Measurements from ENCODE around the gene PTPRG.

DNA sequence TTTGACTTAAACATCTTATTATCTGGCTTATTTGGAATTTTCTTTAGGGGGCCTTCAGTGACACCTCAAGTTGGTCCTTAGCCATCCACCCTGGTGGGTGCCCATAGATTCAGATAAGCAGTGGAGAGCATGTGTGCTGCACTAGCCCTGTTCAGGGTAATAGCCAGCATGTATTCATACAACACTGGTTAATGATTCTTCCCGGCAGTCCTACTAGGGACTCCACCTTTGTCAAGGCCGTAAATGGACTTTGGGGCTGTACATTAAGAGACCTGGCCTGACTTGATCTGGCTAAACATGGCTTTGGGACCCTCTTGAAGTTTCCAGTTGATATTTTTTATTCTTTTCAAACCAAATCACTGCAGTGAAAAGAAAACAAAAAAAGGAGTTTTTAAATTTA lies 125.8 kb downstream of the PTPRG start:
- TF ChIP-seq POLR2A (IDR thresholded peaks at IDR 0.05; ENCODE audit: low read depth, low read length) (no peak), TAF1 (IDR thresholded peaks at IDR 0.05; ENCODE audit: borderline replicate concordance, low read depth, low read length) (no peak)
